ENCODE data around the gene EFTUD2. TPM values are rescaled to one million over a fixed set of nuclear protein-coding genes. Genes with fewer than 3 reads are reported as not detected.

Gene EFTUD2
- total RNA-seq, 4 donors from 2014 or later: 37.4 to 136 (median 65.4) TPM

- WGBS, 2 donors (ENCODE audit: low coverage in 1 of 2): 88 to 89% methylated on average over 5 to 8 of the region's 8 CpGs
- TF ChIP-seq EP300 (IDR thresholded peaks at IDR 0.05; ENCODE audit: low read depth): no peak
- no peak for TF ChIP-seq POLR2A (IDR thresholded peaks at IDR 0.05)
- no peak for DNase-seq
- Histone ChIP-seq H3K27me3 (peaks cover 8% of the 10 kb centered on the region), H3K9me3 (no peaks in the 10 kb centered on the region), H3K27ac (no peak overlapping the region), H3K4me3 (no peak overlapping the region), H3K36me3 (peaks cover 0 to 8% (median 4%) of the 10 kb centered on the region in 4 donors), H3K4me1 (peaks cover 0 to 12% (median 0%) of the 10 kb centered on the region in 4 donors)
- in situ Hi-C loops (cut with MboI; ENCODE audit: low pct_ligation_motif_present in 1 of 4, low pct_unique_long_range_greater_than_20kb in 1 of 4, low sequenced_read_pairs in 3 of 4) (no loop called here), intact Hi-C loops (cut with DNase I; ENCODE audit: low total_unique reads) (no loop called here)
These were observed 53.0 kb downstream of the EFTUD2 start for GRCh38 chr17:44846206-44846605.

GRCh38 chr17:44844390-44844830 is 54.8 kb downstream of the EFTUD2 start:
- Histone ChIP-seq H3K27me3 (peaks cover 8% of the 10 kb centered on the region), H3K36me3 (no peaks in the 10 kb centered on the region), H3K4me3 (no peak overlapping the region), H3K9me3 (no peaks in the 10 kb centered on the region), H3K4me1 (peaks cover 0 to 12% (median 0%) of the 10 kb centered on the region in 4 donors), H3K27ac (peak overlapping the region in 3 of 4 donors; percentile 18 to 51 (median 43))
- TF ChIP-seq POLR2AphosphoS5 (IDR thresholded peaks at IDR 0.05): no peak
- no peak for TF ChIP-seq POLR2A (IDR thresholded peaks at IDR 0.05)
- no peak for TF ChIP-seq EP300 (IDR thresholded peaks at IDR 0.05; ENCODE audit: low read depth)
- TF ChIP-seq CTCF (IDR thresholded peaks at IDR 0.05): no peak
- 50 to 55% methylated on average over 1 of the region's 1 CpG for WGBS, 2 donors (ENCODE audit: low coverage in 1 of 2)
- DNase-seq: no peak
- in situ Hi-C loops (cut with MboI; ENCODE audit: low pct_ligation_motif_present in 1 of 4, low pct_unique_long_range_greater_than_20kb in 1 of 4, low sequenced_read_pairs in 3 of 4): no loop called here
- intact Hi-C loops (cut with DNase I; ENCODE audit: low total_unique reads): no loop called here

- Histone ChIP-seq H3K27ac (peak overlapping the region in 2 of 4 donors; percentile 16 to 47), H3K4me3 (no peak overlapping the region), H3K36me3 (no peaks in the 10 kb centered on the region), H3K27me3 (peaks cover 8% of the 10 kb centered on the region), H3K9me3 (no peaks in the 10 kb centered on the region), H3K4me1 (peaks cover 0 to 12% (median 0%) of the 10 kb centered on the region in 4 donors)
- TF ChIP-seq POLR2A (IDR thresholded peaks at IDR 0.05) (no peak), POLR2AphosphoS5 (IDR thresholded peaks at IDR 0.05) (no peak), EP300 (IDR thresholded peaks at IDR 0.05; ENCODE audit: low read depth) (no peak), CTCF (IDR thresholded peaks at IDR 0.05) (no peak)
- no peak for DNase-seq
- intact Hi-C loops (cut with DNase I; ENCODE audit: low total_unique reads): no loop called here
- 35 to 50% methylated on average over 2 to 5 of the region's 5 CpGs for WGBS, 2 donors (ENCODE audit: low coverage in 1 of 2)
- in situ Hi-C loops (cut with MboI; ENCODE audit: low pct_ligation_motif_present in 1 of 4, low pct_unique_long_range_greater_than_20kb in 1 of 4, low sequenced_read_pairs in 3 of 4): no loop called here
These were observed 56.5 kb downstream of the EFTUD2 start for GRCh38 chr17:44842748-44843147.

- in situ Hi-C loops (cut with MboI; ENCODE audit: low pct_ligation_motif_present in 1 of 4, low pct_unique_long_range_greater_than_20kb in 1 of 4, low sequenced_read_pairs in 3 of 4) (no loop called here), intact Hi-C loops (cut with DNase I; ENCODE audit: low total_unique reads) (no loop called here)
- no peak overlapping the region for H3K4me3 ChIP-seq
- H3K27ac ChIP-seq: no peak overlapping the region
- H3K27me3 ChIP-seq: peaks cover 11% of the 10 kb centered on the region
- DNase-seq: no peak
- 80 to 83% methylated on average over 2 to 3 of the region's 3 CpGs for WGBS, 2 donors (ENCODE audit: low coverage in 1 of 2)
- H3K9me3 ChIP-seq: no peaks in the 10 kb centered on the region
- TF ChIP-seq EP300 (IDR thresholded peaks at IDR 0.05; ENCODE audit: low read depth) (no peak), CTCF (IDR thresholded peaks at IDR 0.05) (no peak), POLR2AphosphoS5 (IDR thresholded peaks at IDR 0.05) (no peak), POLR2A (IDR thresholded peaks at IDR 0.05) (no peak)
- no peaks in the 10 kb centered on the region for H3K36me3 ChIP-seq
- H3K4me1 ChIP-seq: peaks cover 0 to 12% (median 0%) of the 10 kb centered on the region in 4 donors
These were observed 58.3 kb downstream of the EFTUD2 start for GRCh38 chr17:44840936-44841335.

GRCh38 chr17:44840274-44840673 is 59.0 kb downstream of the EFTUD2 start:
- H3K36me3 ChIP-seq: no peaks in the 10 kb centered on the region
- in situ Hi-C loops (cut with MboI; ENCODE audit: low pct_ligation_motif_present in 1 of 4, low pct_unique_long_range_greater_than_20kb in 1 of 4, low sequenced_read_pairs in 3 of 4) (no loop called here), intact Hi-C loops (cut with DNase I; ENCODE audit: low total_unique reads) (no loop called here)
- WGBS, 2 donors (ENCODE audit: low coverage in 1 of 2): 40 to 78% methylated on average over 1 to 4 of the region's 4 CpGs
- peaks cover 0 to 12% (median 0%) of the 10 kb centered on the region in 4 donors for H3K4me1 ChIP-seq
- TF ChIP-seq POLR2A (IDR thresholded peaks at IDR 0.05): no peak
- no peak for TF ChIP-seq POLR2AphosphoS5 (IDR thresholded peaks at IDR 0.05)
- H3K27ac ChIP-seq: no peak overlapping the region
- no peak overlapping the region for H3K4me3 ChIP-seq
- no peak for DNase-seq
- peaks cover 17% of the 10 kb centered on the region for H3K27me3 ChIP-seq
- no peaks in the 10 kb centered on the region for H3K9me3 ChIP-seq
